Right ventricle myocardium superior (tissue), 1 donor: ENCODE results near the gene PORCN. TPM values are rescaled to one million over a fixed set of nuclear protein-coding genes. Genes with fewer than 3 reads are reported as not detected.
"Not testable (repeated sequence)": the region's sequence is repeated elsewhere in the genome, so short reads cannot be mapped to it uniquely, and the experiment has no call there.

Source experiments
- ATAC-seq: fragments of 200-7000 bp; cut with Tn5 transposase; one replicate; pipeline ENCODE4 v1.9.1; 2020; ENCODE audit warnings: mild to moderate bottlenecking; ENCODE audit not compliant: poor library complexity
- DNase-seq: peaks from one replicate; pipeline ENCODE4 v3.0.0-alpha.2; 2020
- intact Hi-C: fragments of 100-400 bp; cut with DNase I; formaldehyde crosslinking; loops from one replicate; pipeline ENCODE4 v1.11.2; 2022
- total RNA-seq: library from RNA; stranded (reverse); fragmentation: NEBNext Ultra II Directional; extraction: Animal tissue kit (Norgen Biotek cat#: 25700); gene quantifications from one replicate; pipeline ENCODE4 v1.2.1, GENCODE V29; 2021
- donor health status: DM: no; HTN: yes; CAD: no; lungs with severe emphysema.

The PORCN gene
- total RNA-seq, 1 donor from 2014 or later = 12.0 TPM

DNA sequence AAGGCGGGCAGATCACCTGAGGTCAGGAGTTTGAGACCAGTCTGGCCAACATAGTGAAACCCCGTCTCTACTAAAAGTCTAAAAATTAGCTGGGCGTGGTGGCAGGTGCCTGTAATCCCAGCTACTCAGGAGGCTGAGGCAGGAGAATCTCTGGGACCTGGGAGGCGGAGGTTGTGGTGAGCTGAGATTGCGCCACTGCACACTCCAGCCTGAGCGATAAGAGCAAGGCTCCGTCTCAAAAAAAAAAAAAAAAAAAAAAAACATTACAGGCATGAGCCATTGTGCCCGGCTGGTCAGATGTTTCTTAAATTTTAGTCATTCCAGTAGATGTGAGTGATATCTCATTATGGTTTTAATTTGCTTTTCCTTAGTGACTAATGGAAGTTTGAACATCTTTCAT lies 17.1 kb downstream of the PORCN start:
- ATAC-seq, intact Hi-C loops, DNase-seq: not testable (repeated sequence)

DNA sequence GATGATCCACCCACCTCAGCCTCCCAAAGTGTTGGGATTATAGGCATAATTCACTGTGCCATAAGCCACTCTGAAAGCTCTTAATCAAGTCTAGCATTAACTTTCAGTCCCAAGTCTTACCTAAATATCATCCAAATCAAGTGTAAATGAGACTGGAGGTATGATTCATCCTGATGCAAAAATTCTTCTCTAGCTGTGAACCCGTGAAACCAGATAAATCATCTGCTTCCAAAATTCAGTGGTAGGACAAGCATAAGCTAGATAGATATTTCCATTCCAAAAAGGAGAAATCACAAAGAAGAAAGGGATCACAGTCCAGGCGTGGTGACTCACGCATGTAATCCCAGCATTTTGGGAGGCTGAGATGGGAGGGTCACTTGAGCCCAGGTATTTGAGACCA lies 21.9 kb downstream of the PORCN start:
- no peak for ATAC-seq
- no peak for DNase-seq
- intact Hi-C loops = no loop called here

DNA sequence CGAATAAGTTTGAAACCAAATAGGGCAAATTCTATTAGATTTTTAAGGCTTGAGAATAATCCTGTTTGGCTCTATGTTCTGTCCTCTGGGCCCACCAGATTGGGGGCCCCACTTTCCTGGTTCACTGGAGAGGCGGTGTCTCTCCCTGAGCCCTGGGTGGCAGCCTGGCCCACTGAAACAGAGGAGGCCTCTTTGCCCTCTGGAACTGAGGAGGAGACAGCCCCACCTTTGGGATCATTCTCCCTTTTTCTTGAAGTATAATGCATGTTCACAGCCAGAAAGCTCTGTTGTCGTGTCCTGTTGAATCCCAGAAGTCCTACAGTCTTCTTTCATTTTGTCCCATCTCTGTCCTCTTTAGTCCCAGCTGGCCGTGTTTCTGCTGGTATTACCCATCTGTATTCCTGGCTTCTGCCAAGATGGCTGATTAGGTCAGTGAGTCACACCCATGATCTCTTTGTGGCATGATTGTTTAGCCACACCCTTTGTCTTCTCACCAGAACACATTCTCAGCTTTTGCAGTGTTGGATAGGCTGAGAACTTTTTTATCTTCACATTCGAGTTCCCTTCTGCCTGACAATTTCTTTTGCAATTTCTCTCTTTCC lies 22.7 kb downstream of the PORCN start:
- ATAC-seq = peak; percentile 71

DNA sequence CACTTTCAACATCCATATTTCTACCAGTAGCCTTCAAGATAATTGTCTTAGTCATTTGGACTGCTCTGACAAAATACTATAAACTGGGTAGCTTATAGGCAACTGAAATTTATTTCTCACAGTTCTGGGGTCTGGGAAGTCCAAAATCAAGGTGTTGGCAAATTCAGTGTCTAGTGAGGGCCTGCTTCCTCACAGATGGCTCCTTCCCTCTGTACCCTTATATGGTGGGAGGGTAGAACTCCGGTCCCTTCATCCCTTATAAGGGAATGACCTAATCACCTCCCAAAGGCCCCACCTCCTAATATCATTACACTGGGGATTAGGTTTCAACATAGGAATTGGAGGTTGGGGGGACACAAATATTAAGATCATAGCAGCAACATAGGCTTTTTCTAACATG lies 23.4 kb downstream of the PORCN start:
- intact Hi-C loops = no loop called here
- DNase-seq = no peak
- no peak for ATAC-seq

More for the DNA sequence above, 22.7 kb downstream of the PORCN start:
- intact Hi-C loops = no loop called here
- no peak for DNase-seq

DNA sequence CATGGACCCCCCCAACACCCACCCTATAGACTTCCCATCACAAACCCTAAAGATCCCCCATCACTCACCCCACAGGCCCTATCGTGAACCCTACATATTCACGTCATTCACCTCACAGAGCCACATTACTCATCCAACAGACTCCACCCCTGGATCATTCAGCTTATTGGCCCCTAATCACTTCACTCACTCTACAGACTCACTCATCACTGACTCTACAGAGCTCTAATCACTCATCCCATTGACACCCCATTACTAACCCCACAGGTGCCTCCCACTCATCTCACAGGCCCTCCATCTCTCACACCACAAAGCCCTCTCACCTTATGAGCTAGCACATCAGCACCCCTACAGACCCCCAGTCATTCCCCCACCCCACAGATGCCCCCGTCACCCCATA lies 24.4 kb downstream of the PORCN start:
- intact Hi-C loops = no loop called here
- ATAC-seq = no peak
- no peak for DNase-seq

DNA sequence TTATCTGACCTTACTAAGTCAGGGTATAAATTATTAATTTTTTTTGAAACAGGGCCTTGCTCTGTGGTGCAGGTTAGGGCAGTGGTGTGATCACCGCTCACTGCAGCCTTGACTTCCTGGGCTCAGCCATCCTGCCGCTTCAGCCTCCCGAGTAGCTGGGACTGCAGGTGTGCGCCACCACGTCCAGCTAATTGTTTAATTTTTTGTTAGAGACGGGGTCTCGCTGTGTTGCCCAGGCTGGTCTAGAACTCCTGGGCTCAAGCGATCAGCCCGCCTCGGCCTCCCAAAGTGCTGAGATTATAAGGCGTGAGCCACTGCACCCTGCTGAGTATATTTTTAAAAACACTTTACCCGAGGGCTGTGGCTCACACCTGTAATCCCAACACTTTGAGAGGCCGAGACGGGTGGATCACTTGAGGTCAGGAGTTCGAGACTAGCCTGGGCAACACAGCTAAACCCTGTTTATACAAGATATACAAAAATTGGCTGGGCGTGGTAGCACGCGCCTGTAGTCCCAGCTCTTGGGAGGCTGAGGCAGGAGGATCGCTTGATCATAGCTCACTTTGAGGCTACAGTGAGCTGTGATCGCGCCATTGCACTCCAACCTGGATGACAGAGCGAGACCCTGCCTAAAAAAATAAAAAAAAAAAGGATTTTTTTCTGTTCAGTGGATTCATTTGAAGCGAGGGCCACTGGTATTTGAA lies 30.0 kb downstream of the PORCN start:
- intact Hi-C loops = no loop called here
- ATAC-seq = no peak
- no peak for DNase-seq

DNA sequence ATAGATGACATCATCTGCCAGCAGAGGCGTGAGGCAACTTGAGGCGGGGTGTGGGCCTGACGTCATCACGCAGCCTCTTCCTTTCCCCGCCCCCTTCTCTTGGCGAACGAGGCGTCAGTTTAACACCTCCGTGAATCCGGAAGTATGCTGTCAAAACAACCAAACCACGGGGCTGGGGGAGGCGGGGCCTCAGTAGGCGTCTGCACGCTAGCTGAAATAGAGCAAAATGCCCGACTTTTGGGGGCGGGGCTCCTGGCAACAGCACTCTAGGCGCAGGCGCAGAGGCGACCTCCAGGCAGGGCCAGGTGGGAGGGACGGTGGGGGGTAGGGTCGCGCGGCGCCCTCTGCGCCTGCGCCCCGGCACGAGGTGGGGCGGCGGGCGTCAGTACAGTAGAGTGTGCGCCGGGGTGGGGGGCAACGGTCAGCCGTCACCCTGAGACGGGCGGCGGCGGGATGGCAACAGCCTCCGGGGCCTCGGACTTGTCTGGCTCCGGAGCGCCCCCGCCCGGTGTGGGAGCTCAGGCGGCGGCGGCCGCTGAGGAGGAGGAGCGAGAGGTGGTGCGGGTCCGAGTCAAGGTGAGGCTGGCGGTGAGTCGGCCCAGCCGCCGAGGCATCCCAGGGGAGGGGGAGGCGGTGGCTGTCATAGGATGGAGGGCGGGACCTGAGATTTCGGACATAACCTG lies 30.7 kb downstream of the PORCN start, which contains the start of gene TBC1D25:
Gene TBC1D25 (plus strand): TSS at position 370 of the 683 bp plus-strand sequence. CDS start 84 bp downstream, at position 454.
- intact Hi-C loops = no loop called here
- ATAC-seq (peak; percentile 95), DNase-seq (peak; percentile 98)

DNA sequence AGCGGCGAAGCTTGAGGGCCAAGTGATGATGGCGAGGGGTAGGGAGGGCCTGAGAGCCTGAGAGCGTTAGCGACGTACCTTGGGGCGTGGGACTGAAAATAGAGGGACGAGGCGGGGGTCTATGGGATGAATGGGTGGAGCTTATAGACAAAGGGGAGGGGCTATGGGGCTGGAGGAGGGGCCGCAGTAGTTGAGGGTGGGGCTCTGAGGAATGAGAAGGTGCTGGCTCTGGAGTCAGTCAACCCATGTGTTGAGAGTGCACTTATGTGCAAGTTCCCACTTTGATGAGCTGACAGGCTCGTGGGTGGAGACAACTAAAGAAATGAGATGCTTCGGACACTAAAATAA lies 31.2 kb downstream of the PORCN start:
- DNase-seq = no peak
- ATAC-seq = peak; percentile 75
- intact Hi-C loops = no loop called here

DNA sequence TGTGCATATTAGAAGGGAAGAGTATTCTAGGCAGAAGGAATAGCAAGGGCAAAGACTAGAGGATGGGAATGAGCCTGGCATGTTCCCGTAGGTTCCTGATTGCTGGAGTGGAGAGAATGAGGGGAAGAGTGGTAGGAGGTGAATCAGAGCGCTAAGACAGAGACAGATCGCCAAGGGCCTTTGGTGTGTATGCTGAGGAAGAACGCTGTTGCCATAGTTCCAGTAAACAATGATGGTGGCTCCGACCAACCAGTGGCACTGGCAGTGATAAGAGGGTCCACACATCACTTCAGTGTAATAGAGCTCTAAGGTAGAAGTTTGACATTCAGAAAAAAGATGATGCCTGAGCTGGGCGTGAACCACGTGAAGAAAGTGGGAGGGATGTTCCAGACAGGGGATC lies 31.7 kb downstream of the PORCN start:
- DNase-seq (no peak), ATAC-seq (no peak)
- intact Hi-C loops = no loop called here

DNA sequence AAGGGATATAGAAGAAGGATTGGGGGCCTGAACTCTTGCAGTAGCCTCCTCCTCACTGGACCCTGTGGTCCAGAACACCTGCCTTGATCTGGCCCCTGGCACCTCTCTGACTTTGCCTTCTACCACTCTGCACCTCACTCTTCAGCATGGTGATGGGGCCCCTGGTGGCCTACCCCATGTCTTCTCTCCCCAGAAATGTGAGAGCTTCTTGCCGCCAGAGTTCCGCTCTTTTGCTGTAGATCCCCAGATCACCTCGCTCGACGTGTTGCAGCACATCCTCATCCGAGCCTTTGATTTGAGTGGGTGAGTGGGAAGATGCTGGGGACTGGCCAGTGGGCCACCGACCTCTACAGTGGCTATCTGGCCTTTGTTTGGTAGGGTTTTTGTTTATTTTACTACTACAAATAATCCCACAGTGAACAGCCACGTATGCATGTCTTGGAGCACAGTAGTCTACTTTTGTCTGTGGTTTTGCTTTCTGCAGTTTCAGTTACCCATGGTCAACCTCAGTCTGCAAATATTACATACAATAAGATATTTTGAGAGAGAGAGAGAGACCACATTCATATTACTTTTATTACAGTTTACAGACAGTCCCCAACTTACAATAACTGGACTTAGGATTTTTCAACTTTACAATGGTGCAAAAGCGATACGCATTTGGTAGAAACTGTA lies 32.5 kb downstream of the PORCN start:
- intact Hi-C loops = no loop called here
- ATAC-seq (no peak), DNase-seq (no peak)

DNA sequence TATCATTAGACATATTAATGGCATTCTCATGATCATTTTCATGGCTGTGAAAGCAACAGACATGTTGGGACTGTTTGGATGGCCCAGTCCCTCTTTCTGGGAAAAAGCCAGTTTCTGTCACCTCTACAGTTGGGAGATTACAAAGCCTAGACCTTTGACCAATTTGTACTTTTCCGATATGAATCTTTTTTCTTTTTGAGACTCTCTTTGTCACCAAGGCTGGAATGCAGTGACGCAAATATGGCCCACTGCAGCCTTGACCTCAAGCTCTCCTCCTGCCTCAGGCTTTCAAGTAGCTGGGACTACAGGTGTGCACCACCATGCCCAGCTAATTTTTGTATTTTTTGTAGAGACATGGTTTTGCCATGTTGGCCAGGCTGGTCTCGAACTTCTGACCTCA lies 40.1 kb downstream of the PORCN start:
- ATAC-seq (no peak), DNase-seq (no peak)
- intact Hi-C loops = no loop called here

DNA sequence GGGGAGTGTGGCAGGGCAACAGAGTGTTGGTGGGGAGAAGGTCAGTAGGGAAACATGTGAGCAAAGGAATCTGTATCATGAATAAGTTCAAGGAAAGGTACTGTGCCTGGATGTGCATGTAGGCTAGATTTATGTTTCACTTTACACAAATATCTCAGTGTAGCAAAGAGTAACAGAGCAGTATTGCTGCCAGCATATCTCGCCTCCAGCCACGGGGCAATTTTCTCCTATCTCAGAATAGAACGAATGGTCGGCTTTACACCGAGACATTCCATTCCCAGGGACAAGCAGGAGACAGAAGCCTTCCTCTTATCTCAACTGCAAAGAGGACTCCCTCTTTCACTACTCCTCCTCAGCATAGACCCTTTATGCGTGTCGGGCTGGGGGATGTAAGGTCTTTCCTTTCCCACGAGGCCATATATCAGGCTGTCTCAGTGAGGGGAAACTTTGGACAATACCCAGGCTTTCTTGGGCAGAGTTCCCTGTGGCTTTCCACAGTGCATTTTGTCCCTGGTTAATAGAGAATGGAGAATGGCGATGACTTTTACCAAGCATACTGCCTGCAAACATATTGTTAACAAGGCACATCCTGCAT lies 47.0 kb downstream of the PORCN start:
- DNase-seq, intact Hi-C loops, ATAC-seq: not testable (repeated sequence)

DNA sequence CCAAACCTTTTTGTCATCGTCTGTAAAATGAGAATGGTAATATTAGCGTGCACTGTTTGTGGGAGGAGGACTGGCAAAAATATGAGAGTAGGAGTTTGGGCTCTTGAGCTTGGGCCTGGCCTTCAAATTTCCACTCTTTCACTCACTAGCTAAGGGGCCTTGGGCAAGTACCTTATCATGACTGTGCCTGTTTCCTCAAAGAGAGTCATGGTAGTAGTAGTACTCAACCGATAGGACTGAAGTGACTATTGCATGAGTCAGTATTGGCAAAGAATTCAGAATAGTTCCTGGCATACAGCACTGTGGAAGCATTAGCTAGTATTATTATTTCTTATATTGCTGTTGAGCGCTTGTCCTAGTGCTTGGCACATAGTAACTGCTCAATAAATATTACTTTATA lies 49.5 kb downstream of the PORCN start:
- ATAC-seq = peak; percentile 56
- intact Hi-C loops = no loop called here

DNA sequence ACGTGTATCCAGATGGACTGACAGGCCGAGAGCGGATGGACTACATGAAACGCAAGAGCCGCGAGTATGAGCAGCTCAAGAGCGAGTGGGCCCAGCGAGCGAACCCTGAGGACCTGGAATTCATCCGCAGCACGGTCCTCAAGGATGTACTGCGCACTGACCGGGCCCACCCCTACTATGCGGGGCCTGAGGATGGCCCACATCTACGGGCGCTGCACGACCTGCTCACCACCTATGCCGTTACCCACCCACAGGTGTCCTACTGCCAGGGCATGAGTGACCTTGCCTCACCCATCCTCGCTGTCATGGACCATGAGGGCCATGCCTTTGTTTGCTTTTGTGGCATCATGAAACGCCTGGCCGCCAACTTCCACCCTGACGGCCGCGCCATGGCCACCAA lies 50.8 kb downstream of the PORCN start:
- ATAC-seq (no peak), DNase-seq (no peak)
- intact Hi-C loops = no loop called here

More for the DNA sequence above, 49.5 kb downstream of the PORCN start:
- DNase-seq = no peak

DNA sequence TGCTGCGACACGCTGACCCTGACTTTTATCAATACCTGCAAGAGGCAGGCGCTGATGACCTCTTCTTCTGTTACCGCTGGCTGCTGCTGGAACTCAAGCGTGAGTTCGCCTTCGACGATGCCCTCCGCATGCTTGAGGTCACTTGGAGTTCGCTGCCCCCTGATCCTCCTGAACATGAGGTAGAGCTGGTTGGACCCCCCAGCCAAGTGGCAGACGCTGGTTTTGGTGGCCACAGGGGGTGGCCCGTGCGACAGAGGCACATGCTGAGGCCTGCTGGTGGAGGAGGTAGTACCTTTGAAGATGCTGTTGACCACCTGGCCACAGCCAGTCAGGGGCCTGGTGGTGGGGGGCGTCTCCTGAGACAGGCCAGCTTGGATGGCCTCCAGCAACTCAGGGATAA lies 51.3 kb downstream of the PORCN start:
- no peak for DNase-seq
- intact Hi-C loops = no loop called here
- no peak for ATAC-seq

DNA sequence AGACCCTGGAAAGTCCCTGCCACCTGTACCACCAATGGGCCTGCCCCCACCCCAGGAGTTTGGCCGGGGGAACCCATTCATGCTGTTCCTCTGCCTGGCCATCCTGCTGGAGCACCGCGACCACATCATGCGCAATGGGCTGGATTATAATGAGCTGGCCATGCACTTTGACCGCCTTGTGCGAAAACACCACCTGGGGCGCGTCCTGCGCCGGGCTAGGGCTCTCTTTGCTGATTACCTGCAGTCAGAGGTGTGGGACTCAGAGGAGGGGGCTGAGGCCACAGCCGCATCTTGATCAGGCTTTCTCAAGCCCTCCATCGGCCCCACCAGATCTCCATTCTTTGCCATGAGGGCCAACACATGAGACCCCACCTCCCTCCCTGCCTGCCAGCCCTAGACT lies 51.9 kb downstream of the PORCN start:
- intact Hi-C loops = no loop called here
- ATAC-seq = no peak

DNA sequence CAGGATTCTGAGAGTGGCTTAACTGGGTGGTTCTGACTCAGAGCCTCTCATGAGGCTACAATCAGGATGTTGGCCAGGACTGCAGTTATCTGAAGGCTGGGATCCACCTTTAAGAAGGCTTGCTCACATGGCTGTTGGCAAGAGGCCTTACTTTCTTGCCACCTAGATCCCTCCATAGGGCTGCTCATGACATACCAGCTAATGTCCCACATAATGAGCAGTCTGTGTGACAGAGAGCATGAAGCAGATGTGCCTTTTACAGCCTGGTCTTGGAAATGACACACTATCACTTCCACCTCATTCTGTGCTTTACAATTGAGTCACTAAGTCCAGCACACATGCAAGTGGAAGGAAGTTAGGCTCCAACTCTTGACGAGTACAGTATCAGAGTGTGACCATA lies 61.2 kb downstream of the PORCN start:
- DNase-seq = no peak
- intact Hi-C loops = no loop called here
- ATAC-seq = no peak

More for the DNA sequence above, 51.9 kb downstream of the PORCN start:
- no peak for DNase-seq
